Natural killer cell treated with Interleukin-12 subunit alpha and Interleukin-12 subunit beta and Interleukin-15 and Interleukin-18, amount 100 ng/mL, for 72 hours (primary cell): Measurements from ENCODE around the gene CFAP97D1. TPM values are rescaled to one million over a fixed set of nuclear protein-coding genes. Genes with fewer than 3 reads are reported as not detected.

Experiments used
- ATAC-seq, 2 donors: fragments of 150-1000 bp; cut with Tn5 transposase in 1 of 2; sonication (Bioruptor Pico), chemical (Tn5 transposase) in 1 of 2; 2 replicates each; pipeline ENCODE4 v1.10.0; 2021
- DNase-seq: peaks from one replicate; pipeline ENCODE4 v3.0.0; 2022; ENCODE audit warnings: low spot score
- H3K27ac Mint-ChIP-seq, 2 donors: 1 replicate in 1 of 2; 2 replicates in 1 of 2; pipeline ENCODE4 v1.8.0; 2022; ENCODE audit warnings: mixed read lengths in 2 of 2, mild to moderate bottlenecking in 1 of 2, moderate library complexity in 1 of 2
- H3K27me3 Mint-ChIP-seq, 2 donors: 1 replicate in 1 of 2; 2 replicates in 1 of 2; pipeline ENCODE4 v1.8.0; 2022; ENCODE audit warnings: mixed read lengths in 2 of 2
- H3K36me3 Mint-ChIP-seq: one replicate; pipeline ENCODE4 v1.8.0; 2022; ENCODE audit warnings: mixed read lengths
- H3K4me1 Mint-ChIP-seq, 2 donors: 1 replicate in 1 of 2; 2 replicates in 1 of 2; pipeline ENCODE4 v1.8.0; 2022; ENCODE audit warnings: low read depth in 2 of 2, mixed read lengths in 2 of 2, mild to moderate bottlenecking in 1 of 2
- H3K4me3 Mint-ChIP-seq: one replicate; pipeline ENCODE4 v1.8.0; 2022; ENCODE audit warnings: mixed read lengths
- H3K9me3 Mint-ChIP-seq: 2 replicates; pipeline ENCODE4 v1.8.0; 2022; ENCODE audit warnings: mixed read lengths
- total RNA-seq, 2 donors: library from RNA; stranded (reverse); gene quantifications; one replicate each; pipeline ENCODE4 v1.2.3, GENCODE V29; 2022

Gene CFAP97D1
- total RNA-seq, 2 donors from 2014 or later = not detected

DNA sequence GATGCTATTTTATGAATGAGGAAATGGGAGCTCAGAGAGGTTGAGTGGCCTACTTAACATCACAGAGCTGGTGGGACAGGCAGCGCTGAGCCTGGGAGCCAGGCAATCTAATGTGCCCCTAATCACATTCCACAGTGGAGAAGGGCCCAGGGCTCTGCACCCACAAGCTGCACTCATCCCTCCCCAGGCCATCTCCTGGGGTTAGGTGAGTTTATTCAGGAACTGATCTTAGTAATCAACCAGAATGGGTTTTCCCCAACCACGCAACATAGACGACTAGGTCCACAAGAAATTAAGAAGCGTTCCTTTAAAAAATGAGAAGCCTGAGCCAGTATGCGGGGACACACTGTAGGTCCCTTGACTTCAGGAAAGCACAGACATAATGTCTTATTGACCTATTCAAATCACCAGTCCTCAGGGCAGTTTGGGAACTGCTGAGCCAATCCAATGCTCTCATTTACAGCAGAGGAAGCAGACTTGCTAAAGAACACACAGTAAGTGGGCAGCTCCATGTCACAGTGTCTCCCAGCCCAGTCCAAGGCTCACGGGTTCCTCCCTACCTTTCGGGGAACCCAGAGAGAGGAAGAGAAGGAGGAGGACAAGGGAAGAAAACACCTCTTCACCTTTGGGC is 50.4 kb downstream of the CFAP97D1 start:
- Mint-ChIP-seq H3K4me3 (no peak overlapping the region), H3K27me3 (peaks cover 23 to 32% of the 10 kb centered on the region in 2 donors), H3K4me1 (peaks cover 12 to 14% of the 10 kb centered on the region in 2 donors), H3K9me3 (no peaks in the 10 kb centered on the region), H3K27ac (no peak overlapping the region), H3K36me3 (no peaks in the 10 kb centered on the region)
- peak in 1 of 2 donors; percentile 42 for ATAC-seq
- no peak for DNase-seq

DNA sequence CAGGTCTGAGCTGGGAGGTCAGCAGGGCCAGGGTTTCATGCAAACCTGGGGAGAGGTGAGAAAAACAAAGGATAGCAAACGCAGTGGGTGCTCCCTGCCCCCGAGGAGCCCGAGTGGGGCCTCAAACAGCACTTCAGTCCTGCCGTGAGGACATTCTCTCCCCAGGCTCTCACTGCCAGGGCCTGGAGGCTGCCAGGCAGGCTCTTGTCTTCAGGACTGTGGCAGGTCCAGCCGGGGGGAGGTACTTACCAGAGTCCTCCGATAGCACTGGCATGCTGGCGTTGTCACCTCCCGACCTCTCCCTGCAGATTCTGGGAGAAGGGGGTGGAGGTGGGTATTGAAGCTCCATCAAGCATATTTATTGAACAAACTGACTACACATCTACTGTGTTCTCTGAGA is 51.4 kb downstream of the CFAP97D1 start:
- ATAC-seq (no peak), DNase-seq (no peak)
- no peaks in the 10 kb centered on the region for H3K36me3 Mint-ChIP-seq
- H3K27ac Mint-ChIP-seq = no peak overlapping the region
- H3K27me3 Mint-ChIP-seq = peaks cover 23 to 32% of the 10 kb centered on the region in 2 donors
- no peaks in the 10 kb centered on the region for H3K9me3 Mint-ChIP-seq
- peaks cover 12 to 14% of the 10 kb centered on the region in 2 donors for H3K4me1 Mint-ChIP-seq
- peak overlapping the region; percentile 54 for H3K4me3 Mint-ChIP-seq

DNA sequence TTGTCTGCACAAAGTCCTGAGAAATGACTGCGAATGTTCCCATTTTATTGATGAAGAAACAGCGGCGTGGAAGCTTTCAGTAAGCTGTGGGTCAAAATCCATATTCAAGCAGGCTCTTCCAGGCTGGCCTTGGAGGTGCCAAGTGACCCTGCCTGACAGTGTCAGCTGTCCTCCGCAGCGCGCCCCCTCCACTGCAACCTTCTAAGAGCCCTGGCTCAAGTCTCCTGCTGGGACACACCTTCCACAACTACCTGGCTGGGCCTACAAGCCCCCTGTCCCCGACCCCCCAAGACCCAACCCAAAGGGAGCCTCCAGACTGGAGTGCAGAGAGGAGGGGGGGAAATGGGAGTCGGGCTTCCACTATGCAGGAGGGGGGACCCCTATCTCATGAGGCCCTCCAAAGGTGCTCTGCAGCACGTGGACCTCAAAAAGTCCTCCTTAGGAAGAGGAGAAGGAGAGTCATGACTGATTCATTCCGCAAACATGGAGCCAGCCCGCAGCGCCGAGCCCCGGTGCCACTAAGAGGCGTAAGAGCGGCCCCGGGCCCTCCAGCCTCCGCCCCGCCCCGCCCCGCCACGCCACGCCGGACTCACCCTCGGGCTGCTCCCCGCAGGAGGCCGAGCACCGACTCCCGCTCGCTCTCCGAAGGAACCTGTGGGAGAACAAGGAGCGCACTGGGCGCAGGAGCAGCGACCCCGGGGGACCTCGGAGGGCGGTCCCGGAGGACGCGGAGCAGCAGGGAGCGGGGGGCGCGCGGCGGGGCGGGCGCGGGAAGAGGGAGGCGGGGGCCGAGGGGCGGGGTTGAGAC is 52.1 kb downstream of the CFAP97D1 start:
- ATAC-seq (peak in 1 of 2 donors; percentile 31), DNase-seq (no peak)
- peaks cover 23 to 32% of the 10 kb centered on the region in 2 donors for H3K27me3 Mint-ChIP-seq

DNA sequence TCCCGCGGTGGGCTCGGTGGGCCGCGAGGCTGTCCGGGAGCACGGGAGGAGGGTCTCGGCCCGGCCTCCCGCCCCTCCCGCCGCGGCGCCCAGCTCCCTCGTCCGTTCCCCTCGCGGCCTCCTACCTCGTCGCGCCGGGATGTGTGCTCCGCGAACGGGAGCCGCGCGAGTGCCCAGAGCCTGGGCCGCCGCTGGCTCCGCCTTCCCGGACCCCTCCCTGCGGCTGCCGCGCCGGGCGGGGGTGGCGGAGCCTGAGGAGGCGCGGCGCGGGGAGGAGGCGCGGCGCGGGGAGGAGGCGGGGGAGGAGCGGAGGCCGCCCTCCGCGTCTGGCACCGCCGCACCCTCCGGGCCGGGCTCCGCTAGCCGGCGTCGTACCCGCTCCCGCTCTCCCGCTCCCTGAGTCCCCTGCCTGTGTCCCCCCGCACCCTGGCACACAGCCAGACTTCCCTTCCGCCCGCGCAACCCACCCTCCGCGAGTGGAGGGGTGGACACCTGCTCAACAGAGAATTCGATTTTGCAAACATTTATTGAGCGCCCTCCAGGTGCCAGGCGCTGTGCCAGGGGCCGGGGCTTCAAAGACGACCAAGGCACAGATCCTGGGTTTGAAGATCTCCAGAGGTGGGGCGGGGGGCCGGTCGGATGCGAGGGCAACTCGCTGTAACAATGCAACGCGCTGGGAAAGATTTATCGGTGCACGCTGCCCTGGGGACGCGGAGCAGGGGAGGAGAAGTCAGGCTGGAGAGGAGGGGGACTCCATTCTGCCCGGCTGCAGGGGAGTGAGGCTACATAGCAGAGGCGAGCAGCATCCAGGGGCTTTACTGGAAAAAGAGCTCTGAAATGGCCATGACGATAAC is 53.0 kb downstream of the CFAP97D1 start, which contains the start of gene MPP3:
TSS of gene MPP3 (minus strand) at position 171 of the 854 bp plus-strand sequence. CDS start 1,240 bp downstream, outside the sequence.
- peak; percentile 81 to 87 for ATAC-seq
- H3K9me3 Mint-ChIP-seq = no peaks in the 10 kb centered on the region
- no peak within 1 kb of the TSS for H3K27ac Mint-ChIP-seq
- peaks cover 12 to 14% of the 10 kb centered on the region in 2 donors for H3K4me1 Mint-ChIP-seq
- peaks cover 23 to 32% of the 10 kb centered on the region in 2 donors for H3K27me3 Mint-ChIP-seq
- peak within 1 kb of the TSS; percentile 75 for H3K4me3 Mint-ChIP-seq
- no peak for DNase-seq
- no peaks in the 10 kb centered on the region for H3K36me3 Mint-ChIP-seq

More for the DNA sequence above, 52.1 kb downstream of the CFAP97D1 start:
- Mint-ChIP-seq H3K36me3 (no peaks in the 10 kb centered on the region), H3K4me1 (peaks cover 12 to 14% of the 10 kb centered on the region in 2 donors), H3K27ac (no peak overlapping the region), H3K4me3 (peak overlapping the region; percentile 54), H3K9me3 (no peaks in the 10 kb centered on the region)

DNA sequence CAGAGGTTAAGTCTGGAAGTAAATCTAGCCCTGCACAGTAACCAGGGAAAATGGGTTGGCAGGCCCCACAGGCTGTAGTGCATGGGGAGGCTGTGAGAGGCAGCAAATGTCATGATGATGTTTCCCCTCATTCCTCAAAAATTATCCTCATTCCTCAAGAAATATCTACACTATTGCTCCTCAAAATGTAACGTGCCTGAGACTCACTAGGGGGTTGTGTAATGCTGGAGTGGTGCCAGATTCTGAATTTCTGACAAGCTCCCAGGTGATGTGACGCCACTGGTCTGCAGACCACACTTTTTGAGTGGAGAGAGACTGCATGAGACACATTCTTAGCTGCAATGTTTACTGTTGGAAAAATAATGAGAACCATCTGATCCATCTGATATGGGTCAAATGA is 53.9 kb downstream of the CFAP97D1 start:
- no peak for ATAC-seq
- no peak overlapping the region for H3K27ac Mint-ChIP-seq
- H3K4me3 Mint-ChIP-seq = peak overlapping the region; percentile 75

More for the DNA sequence above, 53.9 kb downstream of the CFAP97D1 start:
- Mint-ChIP-seq H3K9me3 (no peaks in the 10 kb centered on the region), H3K27me3 (peaks cover 23 to 33% of the 10 kb centered on the region in 2 donors), H3K4me1 (peaks cover 12 to 14% of the 10 kb centered on the region in 2 donors), H3K36me3 (no peaks in the 10 kb centered on the region)
- DNase-seq = no peak

Other genes with a start within 250 kb of the CFAP97D1 start
- gene ETV4, start 234.1 kb upstream of the CFAP97D1 start, total RNA-seq = 1 to 10 TPM; 1.4 to 2.1 TPM
- not detected for gene MEOX1, start 118.5 kb upstream of the CFAP97D1 start, total RNA-seq
- gene SOST, start 21.6 kb upstream of the CFAP97D1 start, total RNA-seq = not detected
- gene DUSP3, start 1.5 kb upstream of the CFAP97D1 start, total RNA-seq = 10 to 100 TPM in 1 of 2 donors, 1 to 10 TPM in 1; 7.0 to 12.0 TPM
- not detected for gene MPP3, start 52.7 kb downstream of the CFAP97D1 start, total RNA-seq
- gene CD300LG, start 66.7 kb downstream of the CFAP97D1 start, total RNA-seq = not detected
- under 1 TPM; 0.47 to 0.64 TPM for gene MPP2, start 127.1 kb downstream of the CFAP97D1 start, total RNA-seq
- not detected for gene PPY, start 162.0 kb downstream of the CFAP97D1 start, total RNA-seq
- gene PYY, start 173.5 kb downstream of the CFAP97D1 start, total RNA-seq = not detected
- 1 to 10 TPM in 1 of 2 donors, under 1 TPM in 1; 0.70 to 1.9 TPM for gene NAGS, start 224.2 kb downstream of the CFAP97D1 start, total RNA-seq
- 10 to 100 TPM; 32.5 TPM for gene TMEM101, start 234.5 kb downstream of the CFAP97D1 start, total RNA-seq